GM21447 (cell line): ENCODE measurements around the gene CLMP.
"Not testable (repeated sequence)": the region's sequence is repeated elsewhere in the genome, so short reads cannot be mapped to it uniquely, and the experiment has no call there.

Source experiments
- ATAC-seq: cut with Tn5 transposase; IDR thresholded peaks from one replicate; pipeline ENCODE4 v1.9.1; 2021; ENCODE audit not compliant: unreplicated experiment

Gene CLMP

GRCh38 chr11:123170929-123171328 lies 24.1 kb downstream of the CLMP start:
- ATAC-seq = no peak

- ATAC-seq = no peak
Measured at GRCh38 chr11:123169821-123170220, 25.2 kb downstream of the CLMP start.

- no peak for ATAC-seq
Measured at GRCh38 chr11:123168955-123169484, 26.0 kb downstream of the CLMP start.

GRCh38 chr11:123168241-123168640 lies 26.8 kb downstream of the CLMP start:
- no peak for ATAC-seq

- no peak for ATAC-seq
Measured at GRCh38 chr11:123166071-123166559, 28.9 kb downstream of the CLMP start.

GRCh38 chr11:123164732-123165450 lies 30.2 kb downstream of the CLMP start:
- ATAC-seq = no peak

- ATAC-seq = no peak
Measured at GRCh38 chr11:123163621-123164020, 31.4 kb downstream of the CLMP start.

GRCh38 chr11:123161376-123162030 lies 33.5 kb downstream of the CLMP start:
- ATAC-seq = no peak

- no peak for ATAC-seq
Measured at GRCh38 chr11:123159183-123159857, 35.7 kb downstream of the CLMP start.

- ATAC-seq = no peak
Measured at GRCh38 chr11:123158033-123159003, 36.7 kb downstream of the CLMP start.

GRCh38 chr11:123152951-123153350 lies 42.1 kb downstream of the CLMP start:
- no peak for ATAC-seq

- not testable (repeated sequence) for ATAC-seq
Measured at GRCh38 chr11:123152346-123152745, 42.7 kb downstream of the CLMP start.

GRCh38 chr11:123151796-123152195 lies 43.3 kb downstream of the CLMP start:
- no peak for ATAC-seq

- no peak for ATAC-seq
Measured at GRCh38 chr11:123151366-123151765, 43.7 kb downstream of the CLMP start.

- ATAC-seq = no peak
Measured at GRCh38 chr11:123150882-123151281, 44.2 kb downstream of the CLMP start.

GRCh38 chr11:123148965-123149364 lies 46.1 kb downstream of the CLMP start:
- ATAC-seq = no peak

- no peak for ATAC-seq
Measured at GRCh38 chr11:123145661-123146060, 49.4 kb downstream of the CLMP start.

- ATAC-seq = no peak
Measured at GRCh38 chr11:123145220-123145619, 49.8 kb downstream of the CLMP start.

GRCh38 chr11:123144707-123145106 lies 50.3 kb downstream of the CLMP start:
- ATAC-seq = no peak

- ATAC-seq = no peak
Measured at GRCh38 chr11:123143921-123144320, 51.1 kb downstream of the CLMP start.
